DMS79 (cell line): Measurements from ENCODE around the gene ROPN1.
"Not testable (repeated sequence)": the region's sequence is repeated elsewhere in the genome, so short reads cannot be mapped to it uniquely, and the experiment has no call there.

Source experiments
- DNase-seq: peaks from one replicate; lab custom pipeline; 2025; lab: John Stamatoyannopoulos, UW

ROPN1 gene

DNA sequence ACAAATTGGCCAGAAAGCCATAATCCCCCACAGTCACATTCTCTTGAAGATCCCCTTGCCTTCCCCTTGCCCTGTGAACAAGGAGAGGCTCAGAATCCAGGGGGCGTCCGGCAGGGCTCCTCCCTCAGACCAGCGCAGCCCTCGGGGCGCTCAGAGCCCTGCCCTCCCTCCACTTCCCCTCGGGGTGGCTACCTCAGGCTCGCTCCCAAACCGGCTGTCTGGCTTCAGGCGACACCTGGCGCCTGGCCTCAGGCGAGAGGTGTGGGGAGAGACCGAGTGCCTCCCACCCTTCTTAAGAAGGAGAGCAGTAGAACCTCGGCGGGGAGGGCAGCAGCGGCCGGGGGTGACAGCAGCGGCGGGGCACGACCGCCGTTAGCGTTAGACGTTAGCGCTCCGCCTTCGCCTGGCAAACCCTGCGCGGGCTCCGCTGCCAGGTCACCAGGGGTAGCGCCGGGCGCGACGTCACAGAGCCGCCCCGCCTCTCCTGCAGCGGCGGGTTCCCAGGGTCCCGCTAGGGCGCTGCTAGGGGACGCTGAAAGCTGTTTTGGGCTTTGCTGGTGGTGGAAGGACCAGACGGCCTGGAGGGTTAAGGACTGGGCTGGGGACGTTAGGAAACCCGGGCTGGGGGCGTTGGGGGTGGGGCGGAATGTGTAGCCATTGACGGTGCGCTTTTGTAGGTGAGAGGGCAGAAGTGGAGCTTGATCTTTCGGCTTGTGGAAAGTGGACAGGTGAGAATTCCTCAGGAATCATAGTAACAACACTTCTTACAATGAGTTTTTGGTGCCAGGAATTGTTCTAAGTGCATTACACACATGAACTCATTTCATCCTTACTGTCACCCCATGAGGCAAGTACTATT, at the start of gene ROPN1:
ROPN1 (minus strand) TSS at position 395 of the 859 bp plus-strand sequence. CDS start 11,643 bp downstream, outside the sequence.
- DNase-seq = not testable (repeated sequence)

DNA sequence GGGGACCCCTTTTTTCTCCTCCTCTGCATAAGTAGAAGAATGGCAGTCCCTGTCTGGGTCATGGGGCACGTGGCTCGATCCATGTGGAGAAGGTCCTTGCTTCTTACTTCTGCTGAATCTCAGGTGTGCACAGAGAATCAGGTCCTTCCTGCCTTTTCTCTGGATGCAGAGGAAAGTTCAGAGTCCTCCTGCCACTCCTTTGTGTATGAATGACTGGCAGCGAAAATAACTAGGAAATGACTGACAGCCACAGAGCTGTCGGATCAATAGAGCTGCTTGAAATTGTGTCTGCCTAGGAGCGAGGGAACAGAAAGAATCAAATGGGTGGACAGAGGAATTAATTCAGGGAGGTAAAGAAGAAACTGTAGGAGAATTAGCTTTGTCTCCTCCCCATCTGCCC, 49.6 kb upstream of the ROPN1 start:
- no peak for DNase-seq

DNA sequence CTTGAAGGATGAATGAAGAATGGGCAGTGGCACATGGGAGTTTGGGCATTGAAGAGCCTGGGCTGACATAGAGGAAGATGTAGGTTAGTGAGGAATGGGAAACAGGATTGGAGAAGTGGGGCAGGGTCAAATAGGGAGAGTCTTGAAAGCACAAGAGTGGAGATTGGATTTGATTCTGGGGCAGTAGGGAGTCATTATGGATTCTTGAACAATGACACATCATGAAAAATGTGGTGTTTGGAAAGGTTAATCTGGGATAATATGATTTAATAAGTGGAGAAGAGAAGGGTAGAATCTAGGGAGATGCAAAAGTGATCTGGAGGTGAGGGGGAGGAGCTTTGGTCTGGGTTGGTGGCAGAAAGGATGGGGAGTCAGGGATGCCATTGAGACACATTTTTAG, 45.4 kb upstream of the ROPN1 start:
- no peak for DNase-seq

DNA sequence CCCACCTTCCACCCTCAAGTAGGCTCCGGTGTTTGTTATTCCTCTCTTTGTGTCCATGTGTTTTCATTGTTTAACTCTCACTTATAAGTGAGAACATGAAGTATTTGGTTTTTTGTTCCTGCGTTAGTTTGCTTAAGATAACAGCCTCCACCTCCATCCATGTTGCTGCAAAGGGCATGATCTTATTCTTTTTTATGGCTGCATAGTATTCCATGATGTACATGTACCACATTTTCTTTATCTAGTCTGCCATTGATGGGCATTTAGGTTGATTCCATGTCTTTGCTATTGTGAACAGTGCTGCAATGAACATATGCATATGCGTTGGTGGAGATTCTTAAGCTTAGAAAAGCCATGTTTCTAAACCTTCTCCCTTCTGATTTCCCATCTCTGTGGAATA, 44.3 kb upstream of the ROPN1 start:
- DNase-seq = not testable (repeated sequence)

DNA sequence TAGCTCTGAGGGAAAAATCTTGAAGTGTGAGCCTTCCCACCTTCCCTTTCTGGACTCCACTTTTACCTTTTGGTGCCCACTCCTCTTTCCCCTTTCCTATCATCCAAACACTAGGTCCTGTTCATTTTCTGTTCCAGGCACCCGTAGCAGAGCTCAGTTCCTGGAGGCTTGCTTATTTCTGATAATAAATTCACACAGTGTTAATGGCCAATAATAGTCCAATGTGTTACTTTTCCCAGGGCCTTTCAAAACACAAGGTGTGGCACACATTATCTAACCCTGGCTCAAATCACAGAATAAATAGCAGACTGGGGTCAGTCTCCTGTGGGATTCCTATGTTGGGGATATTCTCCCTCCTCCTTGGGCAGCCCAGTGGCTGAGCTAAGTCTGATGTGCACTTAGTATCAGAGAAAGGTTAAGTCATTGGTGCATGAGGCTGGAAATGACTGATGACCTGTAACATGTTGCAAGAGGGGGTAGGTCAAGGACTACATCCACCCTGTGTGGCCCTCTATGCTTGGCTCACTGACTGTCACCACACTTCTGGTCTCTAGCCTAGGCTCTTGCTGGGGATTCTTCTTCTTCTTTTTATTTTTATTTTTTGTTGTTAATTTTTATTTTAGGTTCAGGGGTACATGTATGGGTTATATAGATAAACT, 43.7 kb upstream of the ROPN1 start:
- DNase-seq = no peak

DNA sequence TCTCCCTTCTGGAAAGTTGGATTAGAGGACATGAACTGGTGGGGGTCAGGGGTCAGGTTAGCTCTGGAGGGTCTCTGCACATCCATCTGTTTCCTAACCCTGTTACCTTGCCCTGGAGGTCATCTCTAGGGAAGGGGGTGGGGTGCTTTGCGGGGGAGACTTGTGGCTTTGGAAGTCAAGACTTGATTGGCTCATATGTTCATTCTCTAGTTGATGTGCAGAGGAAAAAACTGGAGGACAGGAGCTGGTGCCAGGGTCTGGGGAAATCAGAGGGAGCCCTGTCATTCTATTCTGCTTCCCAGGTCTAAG, 42.9 kb upstream of the ROPN1 start:
- no peak for DNase-seq

DNA sequence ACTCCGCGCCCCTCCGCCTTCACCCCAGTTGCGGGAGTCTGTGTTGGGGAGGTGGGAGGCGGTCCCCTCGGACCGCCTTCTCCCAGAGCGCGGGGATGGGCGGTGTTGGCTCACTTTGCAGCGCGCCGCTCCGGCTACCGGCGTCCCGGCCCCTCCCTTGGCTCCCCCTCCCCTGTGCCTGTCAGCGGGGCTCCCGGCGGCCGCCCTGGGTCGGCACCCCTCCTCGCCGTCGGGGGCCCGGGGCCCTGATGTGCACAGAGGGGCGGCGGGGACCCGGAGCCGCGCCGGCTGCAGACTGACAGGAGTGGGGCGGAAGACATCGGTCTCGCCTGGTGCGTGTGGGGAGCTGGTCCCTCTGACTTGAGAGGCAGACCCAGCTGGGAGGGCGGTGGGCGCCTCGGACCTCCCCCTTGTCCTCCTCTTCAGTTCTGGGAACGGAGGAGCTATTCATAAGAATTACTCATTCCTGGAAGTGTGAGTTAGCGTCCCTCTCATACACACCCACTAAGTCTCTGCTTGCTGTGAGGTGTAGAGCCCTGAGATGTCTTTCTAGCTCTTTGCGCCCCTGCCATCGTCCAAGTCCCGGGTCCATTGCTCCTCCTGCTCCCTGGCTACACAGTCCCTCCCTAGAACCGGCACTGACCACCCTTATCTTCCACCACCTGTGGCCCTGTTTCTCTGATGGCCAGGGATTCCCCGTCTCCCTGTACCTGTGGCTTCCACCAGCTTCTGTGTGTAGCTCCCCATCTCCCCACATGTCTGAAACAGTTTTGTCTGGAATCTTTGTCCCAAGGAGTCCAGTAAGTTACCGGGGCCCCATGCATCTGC, 42.3 kb upstream of the ROPN1 start:
- no peak for DNase-seq

DNA sequence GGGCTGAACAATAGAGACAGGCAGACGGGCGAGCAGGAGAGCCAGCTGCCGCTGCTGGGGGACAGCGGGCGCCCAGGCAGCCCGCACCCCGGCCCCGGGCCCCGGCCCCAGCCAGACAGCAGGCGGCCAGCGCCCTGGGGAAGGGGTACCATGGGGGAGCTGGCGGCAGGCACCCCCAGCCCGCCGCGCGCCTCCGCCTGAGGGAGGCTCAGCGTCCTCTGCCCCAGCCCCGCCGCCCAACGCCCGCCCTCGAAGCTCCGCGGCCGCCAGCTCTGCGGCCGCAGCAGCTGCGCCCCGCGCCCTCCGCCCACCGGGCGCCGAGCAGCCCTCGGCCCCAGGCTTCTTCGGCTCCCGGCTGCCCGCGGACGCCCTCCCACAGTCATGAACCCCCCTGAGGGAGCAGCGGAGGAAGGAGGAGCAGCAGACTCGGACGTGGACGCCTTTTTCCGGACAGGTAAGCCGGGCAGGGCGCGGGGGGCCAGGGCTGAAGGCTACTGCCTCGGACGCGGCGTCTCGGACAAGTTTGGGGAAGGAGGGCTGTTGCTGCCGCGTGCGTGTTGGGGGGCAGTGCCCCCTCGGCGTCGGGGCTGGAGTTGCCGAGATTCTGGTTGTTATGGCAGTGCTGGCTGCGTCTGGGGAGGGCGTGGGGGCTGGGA, 41.6 kb upstream of the ROPN1 start, which contains the start of gene KALRN:
KALRN (plus strand) TSS at position 10 of the 656 bp plus-strand sequence.
- DNase-seq = no peak

DNA sequence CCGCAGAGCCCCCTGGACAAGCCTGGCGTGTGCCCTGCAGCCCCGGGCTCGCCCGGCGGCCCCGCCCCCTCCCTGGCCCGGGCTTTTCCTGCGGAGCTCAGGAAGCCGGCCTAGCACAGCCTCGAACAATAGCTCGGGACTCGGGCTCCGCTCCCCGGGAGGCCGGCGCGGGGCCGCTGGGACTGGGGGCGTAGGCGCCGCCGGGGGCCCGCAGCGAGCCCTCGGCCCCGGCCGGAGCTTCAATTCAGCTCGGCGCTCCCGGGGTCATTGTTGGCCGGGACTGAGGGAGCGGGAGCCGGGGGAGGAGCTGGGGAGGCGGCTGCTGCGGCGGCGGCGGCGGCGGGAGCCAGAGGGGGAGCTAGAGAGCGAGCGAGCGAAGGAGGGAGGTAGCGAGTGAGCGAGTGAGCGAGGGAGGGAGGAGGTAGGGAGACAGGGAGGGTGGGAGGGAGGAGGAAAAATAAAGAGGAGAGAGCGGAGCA, 41.0 kb upstream of the ROPN1 start:
- DNase-seq = peak; percentile 79

DNA sequence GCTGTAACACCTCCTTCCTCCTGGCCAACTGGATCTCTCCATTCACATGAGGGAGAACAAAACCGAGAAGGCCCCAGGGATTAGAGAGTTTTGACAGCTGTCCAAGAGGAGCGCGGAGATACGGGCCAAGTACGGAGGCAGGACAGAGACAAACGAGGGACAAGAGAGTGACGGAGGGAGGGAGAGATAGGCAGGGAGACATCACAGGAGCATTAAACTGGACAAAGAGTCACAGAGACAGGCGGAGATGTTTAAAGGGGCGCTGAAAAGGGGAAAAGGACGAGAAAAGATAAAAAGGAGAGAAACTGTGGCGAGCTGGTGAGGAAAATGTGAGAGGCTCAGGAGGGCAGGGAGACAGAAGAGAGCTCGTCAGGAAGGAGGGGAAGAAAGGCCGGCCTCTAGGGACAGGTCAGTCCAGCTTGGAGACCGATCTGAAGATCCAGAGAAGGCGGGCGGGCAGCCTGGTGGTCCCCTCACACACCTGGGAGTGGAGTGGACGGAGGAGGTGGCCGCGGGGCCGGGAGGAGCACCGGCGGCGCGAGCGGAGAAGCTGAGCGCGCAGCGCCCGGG, 40.5 kb upstream of the ROPN1 start:
- peak; percentile 58 for DNase-seq

DNA sequence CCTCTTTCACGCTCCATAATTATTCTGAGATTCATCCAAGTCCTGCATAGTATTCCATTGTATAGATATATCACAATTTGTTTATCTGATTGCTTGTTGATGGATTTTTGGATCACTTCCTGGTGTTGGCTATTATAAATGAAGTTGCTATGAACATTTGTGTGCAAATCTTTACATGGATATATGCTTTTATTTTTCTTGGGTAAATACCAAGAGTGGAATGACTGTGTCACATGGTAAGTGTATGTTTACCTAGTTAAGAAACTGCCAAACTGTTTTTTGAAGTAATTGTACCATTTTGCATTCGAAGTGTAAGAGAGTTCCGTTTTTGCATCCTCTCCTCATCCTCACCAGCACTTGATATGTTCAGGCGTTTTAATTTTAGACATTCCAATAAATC, 34.6 kb upstream of the ROPN1 start:
- DNase-seq = no peak

DNA sequence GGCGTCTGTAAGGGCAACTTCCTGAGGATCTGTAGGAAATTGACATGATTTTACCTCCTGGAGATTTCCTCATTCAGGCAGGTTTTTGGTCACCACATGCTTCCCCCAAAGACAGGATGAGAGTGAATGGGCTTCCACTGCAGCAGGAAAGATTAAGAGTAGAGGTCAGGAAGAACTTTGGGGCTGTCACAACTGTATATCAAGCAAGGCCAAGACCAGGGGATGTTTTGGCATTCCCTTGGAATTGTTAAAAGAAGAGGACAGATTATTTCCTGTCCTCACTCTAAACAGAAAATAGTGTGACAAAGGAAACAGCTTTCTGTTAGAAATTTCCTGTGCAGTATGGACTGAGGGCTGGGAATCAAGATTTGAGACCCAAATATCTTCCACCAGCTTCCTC, 31.6 kb upstream of the ROPN1 start:
- not testable (repeated sequence) for DNase-seq

DNA sequence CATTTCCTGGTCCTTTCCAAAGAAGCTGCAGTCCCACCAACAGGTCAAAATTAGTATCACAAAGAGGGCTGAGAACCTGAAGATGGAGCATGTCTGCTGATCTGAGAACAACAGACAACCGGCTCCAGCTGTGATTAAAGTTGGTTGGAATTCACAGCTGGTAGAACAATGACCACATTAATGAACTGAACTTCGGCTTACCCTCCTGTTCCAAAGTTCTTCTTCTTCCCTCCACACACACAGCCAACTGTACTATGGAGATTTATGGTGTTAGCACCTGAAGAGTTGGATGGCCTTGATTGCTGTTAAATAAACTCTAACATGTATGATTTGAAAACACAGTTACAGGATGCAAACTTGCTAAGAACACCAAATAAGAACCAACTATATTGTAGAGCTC, 27.4 kb upstream of the ROPN1 start:
- DNase-seq = no peak

DNA sequence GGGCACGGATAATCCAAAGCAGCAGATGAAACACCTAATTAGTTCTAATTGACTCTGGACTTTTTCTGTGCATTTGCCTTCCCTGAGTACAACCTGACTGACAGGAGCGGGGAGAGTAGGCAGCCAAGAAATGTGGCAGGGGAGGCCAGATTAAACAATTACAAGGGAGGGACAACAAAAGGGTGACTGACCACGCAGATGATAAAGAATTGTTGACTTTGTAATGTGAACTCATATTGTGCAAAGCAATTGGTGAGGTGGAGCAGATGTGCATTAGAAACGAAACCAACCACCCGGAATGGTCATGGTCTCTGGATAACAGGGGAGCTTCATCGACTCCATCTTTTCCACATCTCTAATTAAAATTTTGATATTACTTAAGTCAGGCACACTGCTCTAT, 25.6 kb upstream of the ROPN1 start:
- DNase-seq = not testable (repeated sequence)

DNA sequence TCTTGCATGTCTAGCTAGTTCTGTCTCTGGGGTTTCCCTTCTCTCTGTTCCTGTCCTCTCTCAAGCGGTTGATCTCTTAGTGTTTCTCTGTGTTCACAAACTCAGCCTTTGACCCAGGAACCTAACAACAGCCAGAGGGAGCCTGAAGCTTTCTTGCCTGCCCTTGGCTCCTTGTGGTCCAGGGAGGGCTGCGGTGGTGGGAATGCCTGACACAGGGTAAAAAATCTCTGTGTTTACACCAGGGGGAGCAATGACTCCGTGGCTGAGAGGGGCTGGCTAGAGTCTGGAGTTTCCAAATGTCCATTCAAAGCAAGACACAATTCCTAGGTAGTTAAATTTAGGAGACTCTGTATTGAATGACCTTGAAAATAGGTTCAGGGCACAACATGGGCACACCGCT, 24.6 kb upstream of the ROPN1 start:
- DNase-seq = peak; percentile 4

DNA sequence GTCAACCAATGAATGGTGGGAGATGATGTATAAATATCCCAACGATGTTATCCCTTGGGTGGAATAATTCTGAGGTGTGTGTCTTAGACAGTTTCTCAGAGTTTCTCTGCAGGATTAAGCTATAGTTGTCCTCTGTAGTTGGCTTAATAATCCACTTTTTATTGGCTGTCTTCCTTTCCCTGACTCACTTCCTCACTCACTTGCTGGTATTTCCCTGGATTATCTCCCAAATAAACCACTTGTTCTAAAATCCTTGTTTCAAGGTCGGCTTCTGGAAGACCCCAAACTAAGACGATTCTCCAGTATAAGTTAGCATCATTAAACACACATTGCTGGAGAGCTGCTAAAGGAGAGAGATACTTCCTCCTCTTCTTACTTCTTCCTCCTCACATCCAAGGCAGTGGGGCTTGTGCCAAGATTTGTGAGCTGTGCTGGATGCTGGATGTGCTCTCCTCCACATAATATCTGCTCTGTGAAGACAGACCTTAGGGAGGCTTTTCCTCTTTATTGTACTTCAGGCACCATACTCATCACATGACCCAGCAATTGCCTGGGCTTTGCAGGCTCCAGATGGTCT, 22.5 kb upstream of the ROPN1 start:
- DNase-seq = no peak

DNA sequence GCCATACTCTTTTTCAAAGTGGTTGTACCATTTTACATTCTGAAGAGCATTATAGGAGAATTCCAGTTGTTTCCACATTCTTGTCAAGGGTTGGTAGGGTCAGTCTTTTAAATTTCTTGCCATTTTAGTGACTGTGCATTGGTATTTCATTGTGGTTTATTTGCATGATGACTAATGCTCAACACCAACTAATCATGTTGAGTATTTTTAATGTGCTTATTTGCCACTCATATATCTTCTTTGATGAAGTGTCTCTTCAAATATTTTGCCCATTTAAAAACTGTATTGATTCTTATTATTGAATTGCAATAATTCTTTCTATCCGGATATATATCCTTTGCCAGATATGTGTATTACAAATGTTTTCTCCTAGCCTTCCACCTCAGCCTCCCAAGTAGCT, 16.4 kb upstream of the ROPN1 start:
- not testable (repeated sequence) for DNase-seq

DNA sequence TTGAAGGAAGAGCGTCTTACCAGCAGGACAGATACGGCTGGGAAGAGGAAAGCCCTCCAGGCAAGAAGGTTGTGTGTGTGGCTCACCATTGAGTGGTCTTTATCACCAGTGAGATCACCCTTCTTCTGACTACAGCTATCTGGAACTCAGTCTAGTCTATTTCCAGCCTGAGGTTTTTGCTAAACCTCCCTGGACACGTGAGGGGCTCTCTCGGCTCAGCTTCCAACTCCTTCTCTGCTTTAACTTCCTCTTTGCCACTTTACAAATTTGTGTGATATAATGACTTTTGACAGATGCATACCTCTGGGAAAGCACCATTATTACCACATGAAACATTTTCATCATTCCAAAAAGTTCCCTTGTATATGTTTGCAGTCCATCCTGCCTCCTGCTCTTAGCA, 15.3 kb upstream of the ROPN1 start:
- no peak for DNase-seq

DNA sequence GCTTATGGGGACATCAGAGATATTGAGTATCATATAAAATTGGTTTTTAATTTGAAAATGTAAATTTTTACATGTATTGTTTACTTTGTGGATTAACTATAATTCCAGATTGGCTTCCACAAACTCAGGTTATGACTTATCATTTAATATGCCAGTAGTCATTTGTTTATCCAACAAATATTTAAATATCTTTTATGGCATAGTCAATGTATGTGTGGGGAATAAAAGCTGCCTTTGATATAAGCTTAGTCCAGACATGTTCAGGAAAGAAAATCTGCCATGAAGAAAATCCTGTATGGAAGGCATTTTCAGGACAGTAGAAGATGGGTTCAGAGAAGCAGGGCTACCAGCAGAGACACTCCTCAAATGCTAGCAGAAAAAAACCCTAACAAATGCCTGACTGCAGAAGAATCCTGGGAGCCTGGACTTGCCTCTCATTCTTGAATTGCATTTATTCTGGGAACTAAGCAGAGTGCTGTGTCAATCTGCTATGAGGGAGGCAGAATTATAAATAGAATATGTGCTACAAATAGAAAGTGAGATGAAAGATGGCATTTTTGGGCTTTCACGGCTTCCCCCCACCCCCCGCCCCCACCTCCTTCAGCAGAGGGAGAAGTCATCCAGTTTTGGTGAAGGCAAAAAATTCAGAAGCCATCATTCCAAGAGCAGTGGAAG, 10.6 kb upstream of the ROPN1 start:
- DNase-seq = not testable (repeated sequence)

DNA sequence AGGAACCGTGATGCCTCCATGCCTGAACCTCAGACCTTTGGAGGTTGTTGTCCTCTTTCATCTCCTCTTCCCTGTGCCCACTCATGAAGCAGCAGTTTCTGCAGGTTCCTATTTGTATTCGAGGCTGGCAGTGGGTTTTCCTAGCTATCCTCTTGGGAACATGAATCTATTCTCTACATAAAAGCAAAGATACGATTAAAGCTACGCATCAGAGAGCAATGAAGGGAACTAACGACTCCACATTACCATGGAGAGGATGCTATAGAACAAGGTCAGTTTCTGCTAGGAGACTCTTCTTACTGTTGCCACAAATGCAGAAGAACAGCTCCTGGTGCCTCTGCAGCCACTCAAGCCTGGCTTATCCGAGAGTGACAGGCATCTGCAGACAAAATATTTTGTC, 9.4 kb upstream of the ROPN1 start:
- not testable (repeated sequence) for DNase-seq

DNA sequence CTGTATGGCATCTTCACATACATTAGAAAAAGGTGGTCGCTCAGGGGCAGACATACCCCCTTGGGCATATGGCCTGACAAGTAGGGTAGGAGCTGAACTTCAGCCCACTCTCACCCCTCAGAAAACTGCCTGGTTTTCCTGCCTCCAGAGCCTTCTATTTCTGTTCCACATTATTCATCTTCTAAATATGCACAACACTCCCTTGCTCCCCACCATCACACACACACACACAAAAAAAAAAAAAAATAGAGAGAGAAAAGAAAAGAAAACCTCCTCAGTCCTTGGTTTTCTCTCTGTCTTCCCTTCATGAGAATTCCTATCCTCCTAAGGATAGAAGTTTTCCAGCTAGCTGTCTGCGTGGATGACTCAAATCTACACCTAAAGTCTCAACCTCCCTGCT, 5.6 kb upstream of the ROPN1 start:
- DNase-seq = no peak
